Ovary (tissue), 9 donors: ENCODE data around the gene FAM229A. TPM values are rescaled to one million over a fixed set of nuclear protein-coding genes. Genes with fewer than 3 reads are reported as not detected.

Source experiments
- DNase-seq, 5 donors: peaks; one replicate each; pipeline ENCODE4 v3.0.0-alpha.2; 2019 to 2020
- H3K27ac ChIP-seq, 2 donors: fragments of 200-600 bp; one replicate each; pipeline versions ENCODE4 v1.5.1 to v1.8.0; 2019 to 2022
- H3K27me3 ChIP-seq: fragments of 200-600 bp; one replicate; pipeline ENCODE4 v1.8.0; 2022
- H3K36me3 ChIP-seq: fragments of 200-600 bp; sonication (generic); one replicate; pipeline ENCODE4 v1.5.1; 2019
- H3K4me1 ChIP-seq: one replicate; pipeline ENCODE4 v1.8.1; 2013; ENCODE audit warnings: mild to moderate bottlenecking, moderate library complexity; ENCODE audit not compliant: insufficient read depth
- H3K4me3 ChIP-seq: fragments of 200-600 bp; sonication (generic); one replicate; pipeline ENCODE4 v1.5.1; 2017
- H3K9me3 ChIP-seq, 2 donors: fragments of 200-600 bp in 1 of 2; sonication (generic) in 1 of 2; one replicate each; pipeline versions ENCODE4 v1.5.1 to v1.8.1; 2013 to 2019; ENCODE audit warnings: mild to moderate bottlenecking in 1 of 2, moderate library complexity in 1 of 2
- CTCF ChIP-seq, 3 donors: fragments of 450-650 bp in 2 of 3; fragments of 200-600 bp in 1 of 3; IDR thresholded peaks; one replicate each; pipeline versions ENCODE4 v1.5.1 to v1.8.0; 2016 to 2022; ENCODE audit warnings: antibody characterized with exemption in 3 of 3, mild to moderate bottlenecking in 1 of 3
- EP300 ChIP-seq: sonication (generic); formaldehyde crosslinking; IDR thresholded peaks from one replicate; pipeline ENCODE4 v1.6.1; 2017; ENCODE audit warnings: antibody characterized with exemption
- POLR2A ChIP-seq: fragments of 450-650 bp; IDR thresholded peaks from one replicate; pipeline ENCODE4 v1.6.1; 2017; ENCODE audit warnings: antibody characterized with exemption, mild to moderate bottlenecking, moderate library complexity
- WGBS, 3 donors: extraction: QIAGEN DNeasy Blood & Tissue Kit in 1 of 3; methylation state at CpG; one replicate each; pipeline versions ENCODE4 v1.1.5 to v1.1.7; 2013 to 2017; 5-methylcytosine and 5-hydroxymethylcytosine counted together
- intact Hi-C, 4 donors: fragments of 100-400 bp; cut with DNase I; formaldehyde crosslinking; loops; one replicate each; pipeline versions ENCODE4 v1.11.0 to v1.15.1; 2022 to 2023
- polyA plus RNA-seq, 2 donors: library from polyadenylated mRNA; stranded (reverse); fragments of 200-250 nt in 1 of 2; fragments of 350-450 nt in 1 of 2; fragmentation: Illumina TruSeq in 1 of 2; extraction: RNeasy Lipid Tissue Mini Kit (QIAGEN cat#74804) in 1 of 2; gene quantifications; one replicate each; pipeline ENCODE4 v1.2.3, GENCODE V29; 2013 to 2014
- total RNA-seq, 7 donors: library from RNA; depleted of rRNA in 2 of 7; stranded (reverse); fragments of >200 nt in 2 of 7; fragmentation: NEBNext Ultra II Directional in 3 of 7; extraction: Animal tissue kit (Norgen Biotek cat#: 25700) in 3 of 7; gene quantifications; one replicate each; pipeline versions ENCODE4 v1.1.0 to v1.2.4, GENCODE V29; 2016 to 2023
- donor health status: DM: no; HTN: no; CAD: no; lungs with moderate emphysema.
- donor health status: DM: no; HTN: no; CAD: no.
- donor health status: Bipolar disorder and iron deficiency.
- donor health status: DM: yes; HTN: yes; CAD: no.
- donor health status: DM: no; HTN: no; CAD: no.
- donor health status: DM: yes; HTN: yes; CAD: no.

The FAM229A gene
- total and polyA plus RNA-seq, 9 donors = 3.0 to 27.0 (median 14.0) TPM

- TF ChIP-seq POLR2A (no peak), CTCF (IDR thresholded peaks at IDR 0.05) (no peak), EP300 (no peak)
- Histone ChIP-seq H3K4me1 (no peaks in the 10 kb centered on the region), H3K27ac (no peak overlapping the region), H3K4me3 (no peak overlapping the region), H3K9me3 (no peaks in the 10 kb centered on the region), H3K27me3 (no peaks in the 10 kb centered on the region), H3K36me3 (no peaks in the 10 kb centered on the region)
- DNase-seq = no peak
- intact Hi-C loops = no loop called here
- WGBS, 3 donors = 76 to 85% (median 82%) methylated on average over 4 of the region's 4 CpGs
These were observed 32.3 kb downstream of the FAM229A start for GRCh38 chr1:32329931-32330466.

DNA sequence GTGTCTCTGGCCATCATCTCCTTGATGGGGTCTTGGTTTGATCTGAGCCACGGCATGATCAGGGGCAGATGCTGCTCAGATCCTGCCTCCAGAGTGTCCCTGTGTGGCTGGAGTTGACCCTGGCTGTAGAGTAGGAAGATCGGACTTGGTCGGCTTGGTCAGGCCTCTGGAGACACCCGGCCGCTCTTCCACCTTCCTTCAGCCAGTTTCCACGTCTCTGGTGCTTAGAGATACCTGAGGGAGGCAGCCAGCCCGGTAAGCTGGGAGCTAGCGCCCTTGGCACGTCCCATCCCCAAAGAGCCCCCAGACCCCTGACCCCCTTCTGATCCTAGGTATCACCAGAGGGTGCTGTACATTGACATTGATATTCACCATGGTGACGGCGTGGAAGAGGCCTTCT lies 35.1 kb downstream of the FAM229A start:
- H3K4me1 ChIP-seq = no peaks in the 10 kb centered on the region
- WGBS, 3 donors = 92 to 99% (median 97%) methylated on average over 11 of the region's 11 CpGs
- TF ChIP-seq POLR2A (no peak), EP300 (no peak), CTCF (IDR thresholded peaks at IDR 0.05) (no peak)
- no peak overlapping the region for H3K4me3 ChIP-seq
- intact Hi-C loops = no loop called here
- H3K9me3 ChIP-seq = no peaks in the 10 kb centered on the region
- no peaks in the 10 kb centered on the region for H3K36me3 ChIP-seq
- no peak for DNase-seq
- no peaks in the 10 kb centered on the region for H3K27me3 ChIP-seq
- no peak overlapping the region for H3K27ac ChIP-seq

DNA sequence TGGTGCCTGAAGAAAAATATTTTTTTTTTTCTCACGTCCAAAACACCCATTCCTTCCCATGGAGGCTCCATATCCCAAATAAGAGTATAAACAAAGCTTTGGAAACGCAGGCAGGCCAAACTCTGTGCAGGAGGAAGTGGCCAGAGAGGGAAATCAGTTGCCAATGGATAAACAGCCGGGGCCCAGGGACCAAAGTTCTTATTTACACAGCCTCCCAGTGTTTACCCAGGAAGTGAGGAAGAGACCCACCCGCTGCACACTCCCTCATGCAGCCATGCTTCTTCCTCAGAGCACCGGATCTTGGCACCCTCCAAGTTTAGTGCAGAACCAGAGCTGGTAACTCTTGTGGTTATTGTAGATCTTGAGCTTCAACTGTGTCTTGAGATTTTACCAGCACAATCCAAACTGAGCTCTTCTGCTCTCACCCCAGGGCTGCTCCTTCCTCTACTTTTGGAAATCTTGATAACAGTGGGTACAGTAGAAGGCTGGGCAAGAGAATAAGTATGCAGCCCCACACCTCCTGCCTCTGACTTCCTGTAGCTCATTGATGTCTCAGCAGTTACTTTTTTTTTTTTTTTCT lies 40.5 kb downstream of the FAM229A start:
- no peak overlapping the region for H3K27ac ChIP-seq
- no peaks in the 10 kb centered on the region for H3K36me3 ChIP-seq
- TF ChIP-seq CTCF (IDR thresholded peaks at IDR 0.05) (no peak), EP300 (no peak), POLR2A (no peak)
- DNase-seq = no peak
- WGBS, 3 donors = 54 to 63% (median 58%) methylated on average over 5 of the region's 5 CpGs
- no peaks in the 10 kb centered on the region for H3K27me3 ChIP-seq
- H3K4me1 ChIP-seq = no peaks in the 10 kb centered on the region
- intact Hi-C loops = no loop called here
- no peaks in the 10 kb centered on the region for H3K9me3 ChIP-seq
- no peak overlapping the region for H3K4me3 ChIP-seq

DNA sequence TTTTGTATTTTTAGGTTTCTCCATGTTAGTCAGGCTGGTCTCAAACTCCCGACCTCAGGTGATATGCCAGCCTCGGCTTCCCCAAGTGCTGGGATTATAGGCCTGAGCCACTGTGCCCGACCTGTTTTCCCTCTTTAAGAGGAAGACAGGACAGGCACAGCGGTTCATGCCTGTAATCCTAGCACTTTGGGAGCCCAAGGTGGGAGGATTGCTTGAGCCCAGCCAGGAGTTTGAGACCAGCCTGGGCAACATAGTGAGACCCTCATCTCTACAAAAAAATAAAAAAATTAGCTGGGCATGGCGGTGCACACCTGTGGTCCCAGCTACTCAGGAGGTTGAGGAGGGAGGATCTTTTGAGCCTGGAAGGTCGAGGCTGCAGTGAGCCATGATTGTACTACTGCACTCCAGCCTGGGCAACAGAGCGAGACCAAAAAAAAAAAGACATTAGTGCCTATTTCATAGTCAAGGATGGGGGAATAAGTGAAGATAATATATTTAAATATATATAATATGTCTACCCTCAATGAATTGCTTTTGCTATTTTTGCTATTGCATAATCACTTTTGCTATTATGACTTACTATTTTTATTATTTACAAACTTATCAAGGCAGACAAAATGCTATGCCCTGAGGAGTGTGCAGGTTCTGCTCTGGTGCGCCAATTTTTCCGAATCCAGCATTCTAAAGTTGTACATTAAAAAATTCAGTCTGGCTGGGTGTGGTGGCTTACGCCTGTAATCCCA lies 44.0 kb downstream of the FAM229A start:
- 95 to 96% (median 95%) methylated on average over 10 of the region's 10 CpGs for WGBS, 3 donors

More for the DNA sequence above, 44.0 kb downstream of the FAM229A start:
- intact Hi-C loops = no loop called here
- H3K36me3 ChIP-seq = no peaks in the 10 kb centered on the region
- no peaks in the 10 kb centered on the region for H3K9me3 ChIP-seq
- no peak for DNase-seq
- no peaks in the 10 kb centered on the region for H3K4me1 ChIP-seq
- no peaks in the 10 kb centered on the region for H3K27me3 ChIP-seq
- no peak overlapping the region for H3K27ac ChIP-seq
- H3K4me3 ChIP-seq = no peak overlapping the region
- TF ChIP-seq CTCF (IDR thresholded peaks at IDR 0.05) = no peak
- no peak for TF ChIP-seq EP300
- TF ChIP-seq POLR2A = no peak
